HepG2 (cell line): Measurements from ENCODE around the gene CYB5D1. TPM values are rescaled to one million over a fixed set of nuclear protein-coding genes. Genes with fewer than 3 reads are reported as not detected.
A peak's percentile ranks its signal among the peaks of the same experiment; 100 is the strongest.

ENCODE experiments used
- AGO2 ChIP-seq: fragments of 200-400 bp; formaldehyde crosslinking; optimal IDR thresholded peaks from 2 replicates; pipeline ENCODE3; 2017; ENCODE audit warnings: mild to moderate bottlenecking, low read depth, low read length, moderate library complexity
- ATM ChIP-seq: fragments of 450-650 bp; IDR thresholded peaks from 2 replicates; pipeline ENCODE4 v1.7.1; 2017; ENCODE audit warnings: mild to moderate bottlenecking, borderline replicate concordance
- CEBPB ChIP-seq: IDR thresholded peaks from 2 replicates; pipeline ENCODE4 v1.6.1; 2011; ENCODE audit warnings: low read depth, low read length, improper control_type of control experiment, borderline replicate concordance
- EHMT2 ChIP-seq: fragments of 200-600 bp; sonication (generic); IDR thresholded peaks from 2 replicates; pipeline ENCODE4 v1.7.0; 2017; ENCODE audit warnings: antibody characterized with exemption, low read depth, low read length, borderline replicate concordance
- FOXO1 ChIP-seq: sonication (generic); formaldehyde crosslinking; IDR thresholded peaks from 2 replicates; pipeline ENCODE4 v1.4.0; 2020; ENCODE audit warnings: missing genetic modification reagents
- HDAC1 ChIP-seq: sonication (generic); formaldehyde crosslinking; IDR thresholded peaks from 2 replicates; pipeline ENCODE4 v1.5.1; 2020; ENCODE audit warnings: mild to moderate bottlenecking, missing genetic modification reagents
- HOXA5 ChIP-seq: sonication (generic); formaldehyde crosslinking; IDR thresholded peaks from 2 replicates; pipeline ENCODE4 v1.4.0; 2020; ENCODE audit warnings: missing genetic modification reagents
- IRF2 ChIP-seq: IDR thresholded peaks from 2 replicates; pipeline ENCODE4 v1.6.1; 2018; ENCODE audit warnings: missing genetic modification reagents, missing compliant biosample characterization
- KDM2A ChIP-seq: sonication (generic); formaldehyde crosslinking; IDR thresholded peaks from 2 replicates; pipeline ENCODE4 v1.4.0; 2020; ENCODE audit warnings: low read depth, missing genetic modification reagents, borderline replicate concordance
- MYNN ChIP-seq: sonication (generic); formaldehyde crosslinking; IDR thresholded peaks from 2 replicates; pipeline ENCODE4 v1.4.0; 2020; ENCODE audit warnings: mild to moderate bottlenecking, low read depth, missing genetic modification reagents
- NCOA1 ChIP-seq: sonication (generic); formaldehyde crosslinking; IDR thresholded peaks from 2 replicates; pipeline ENCODE4 v1.9.0; 2021; ENCODE audit warnings: missing genetic modification reagents
- NPAS2 ChIP-seq: sonication (generic); formaldehyde crosslinking; IDR thresholded peaks from 2 replicates; pipeline ENCODE4 v1.8.0; 2022; ENCODE audit warnings: mild to moderate bottlenecking, missing genetic modification reagents, borderline replicate concordance
- RELA ChIP-seq: sonication (generic); formaldehyde crosslinking; IDR thresholded peaks from 2 replicates; pipeline ENCODE4 v1.4.0; 2020; ENCODE audit warnings: missing genetic modification reagents
- REXO4 ChIP-seq: sonication (generic); formaldehyde crosslinking; IDR thresholded peaks from 2 replicates; pipeline ENCODE4 v1.8.0; 2022; ENCODE audit warnings: missing genetic modification reagents, mild to moderate bottlenecking, borderline replicate concordance
- SETDB1 ChIP-seq: sonication (generic); formaldehyde crosslinking; IDR thresholded peaks from 2 replicates; pipeline ENCODE4 v1.5.1; 2020; ENCODE audit warnings: missing genetic modification reagents, mild to moderate bottlenecking, borderline replicate concordance
- ZKSCAN5 ChIP-seq: sonication (generic); formaldehyde crosslinking; IDR thresholded peaks from 2 replicates; pipeline ENCODE4 v1.5.1; 2020; ENCODE audit warnings: mild to moderate bottlenecking, missing genetic modification reagents
- ZNF34 ChIP-seq: sonication (generic); formaldehyde crosslinking; IDR thresholded peaks from 2 replicates; pipeline ENCODE4 v1.4.0; 2020; ENCODE audit warnings: mild to moderate bottlenecking, missing genetic modification reagents, borderline replicate concordance
- ZNF777 ChIP-seq: sonication (generic); formaldehyde crosslinking; IDR thresholded peaks from 2 replicates; pipeline ENCODE4 v1.4.0; 2020; ENCODE audit warnings: missing genetic modification reagents
- polyA plus RNA-seq, 8 experiments: library from polyadenylated mRNA; depleted of rRNA in 3 of 8; stranded (reverse) in 7 of 8; unstranded in 1 of 8; fragments of >200 nt; fragmentation: Illumina TruSeq in 4 of 8; extraction: Trizol in 4 of 8; gene quantifications; 2 replicates each; pipeline versions ENCODE4 v1.2.1 to v1.2.3, GENCODE V29; 2011 to 2016; ENCODE audit warnings: low read depth in 4 of 8, missing spikeins in 1 of 8, mixed read lengths in 1 of 8; ENCODE audit not compliant: insufficient read depth in 1 of 8
- total RNA-seq, 5 experiments: library from RNA; depleted of rRNA; stranded (reverse); fragments of >200 nt; fragmentation: Illumina TruSeq; extraction: Trizol; gene quantifications; 2 replicates each; pipeline ENCODE4 v1.2.3, GENCODE V29; 2016; ENCODE audit warnings: low read depth in 1 of 5
- TF ChIP-seq, protein P1 (sequence below): sonication (generic); formaldehyde crosslinking; conservative IDR thresholded peaks from 2 replicates; pipeline ENCODE4 v1.8.1; 2023; ENCODE audit warnings: missing genetic modification reagents
- TF ChIP-seq, protein P2 (sequence below): sonication (generic); formaldehyde crosslinking; IDR thresholded peaks from 2 replicates; pipeline ENCODE4 v1.4.0; 2020; ENCODE audit warnings: mild to moderate bottlenecking, missing genetic modification reagents
- TF ChIP-seq, protein P3 (sequence below): sonication (generic); formaldehyde crosslinking; conservative IDR thresholded peaks from 2 replicates; pipeline ENCODE4 v1.8.0; 2022; ENCODE audit warnings: mild to moderate bottlenecking, moderate library complexity, missing genetic modification reagents
- TF ChIP-seq, protein P4 (sequence below): sonication (generic); formaldehyde crosslinking; IDR thresholded peaks from 2 replicates; pipeline ENCODE4 v1.8.0; 2022; ENCODE audit warnings: mild to moderate bottlenecking, missing genetic modification reagents, borderline replicate concordance
- TF ChIP-seq, protein P5 (sequence below): sonication (generic); formaldehyde crosslinking; IDR thresholded peaks from 2 replicates; pipeline ENCODE4 v1.5.0; 2020; ENCODE audit warnings: mild to moderate bottlenecking, missing genetic modification reagents, borderline replicate concordance

CYB5D1 gene
- total and polyA plus RNA-seq, 2 of the 13 experiments (the other 11 are each of a cell fraction or from before 2014, with no cell fraction given): 8.9 to 17.0 TPM

DNA sequence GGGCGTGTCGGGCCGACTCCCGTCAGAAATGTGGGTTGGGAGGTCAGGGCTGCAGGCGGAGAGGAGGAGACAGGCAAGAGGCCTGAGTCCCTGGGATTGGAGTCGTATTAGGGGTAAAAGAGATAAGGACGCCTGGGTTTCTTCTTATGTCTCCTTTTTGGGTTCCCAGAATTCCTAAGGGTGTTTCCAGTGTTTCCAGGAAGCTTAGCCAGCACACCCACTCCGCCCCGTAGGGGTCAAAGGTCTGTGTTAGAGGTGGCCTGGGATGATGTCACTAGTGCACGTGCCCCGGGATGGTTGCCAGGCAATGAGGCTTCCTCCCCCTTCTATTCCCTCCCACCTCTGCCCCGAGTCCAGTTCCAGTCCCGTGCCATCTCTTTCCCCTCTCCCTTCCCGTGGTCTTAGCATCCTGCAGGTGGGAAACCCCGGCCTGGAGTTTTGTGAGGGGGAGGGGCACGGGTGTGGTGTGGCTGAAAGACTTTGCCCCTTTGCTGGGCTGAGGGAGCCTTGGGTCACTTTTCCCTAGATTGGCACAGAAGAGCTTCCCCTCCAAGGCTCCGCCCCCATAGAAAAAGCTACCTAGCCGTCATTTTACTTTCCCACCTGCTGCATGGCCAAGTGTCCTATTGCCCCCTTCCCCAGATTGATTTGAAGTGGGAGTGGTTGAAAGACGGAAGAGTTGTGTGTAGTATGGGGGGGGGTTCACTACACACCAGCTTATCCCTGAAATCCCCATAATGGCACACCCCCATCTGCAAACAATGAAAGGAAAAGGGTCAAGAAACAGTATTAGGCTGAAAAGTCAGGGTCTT is 21.0 kb upstream of the CYB5D1 start (continued):
- TF ChIP-seq RELA (no peak), ZNF34 (no peak), KDM2A (CRISPR knock-in tag) (peak; percentile 87), CEBPB (no peak), FOXO1 (peak; percentile 81), HDAC1 (CRISPR knock-in tag) (peak; percentile 98), IRF2 (CRISPR knock-in tag) (peak; percentile 97), NCOA1 (CRISPR knock-in tag) (peak; percentile 80; the same call in 1 of the 2 replicates), NPAS2 (CRISPR knock-in tag) (no peak), AGO2 (no peak), EHMT2 (no peak), SETDB1 (no peak), MYNN (CRISPR knock-in tag) (no peak), ATM (no peak), ZNF777 (CRISPR knock-in tag) (no peak; the same call in 1 of the 2 replicates), HOXA5 (CRISPR knock-in tag) (peak; percentile 90; the same call in 1 of the 2 replicates), ZKSCAN5 (CRISPR knock-in tag) (no peak), REXO4 (CRISPR knock-in tag) (no peak)
- TF ChIP-seq, protein P1, sequence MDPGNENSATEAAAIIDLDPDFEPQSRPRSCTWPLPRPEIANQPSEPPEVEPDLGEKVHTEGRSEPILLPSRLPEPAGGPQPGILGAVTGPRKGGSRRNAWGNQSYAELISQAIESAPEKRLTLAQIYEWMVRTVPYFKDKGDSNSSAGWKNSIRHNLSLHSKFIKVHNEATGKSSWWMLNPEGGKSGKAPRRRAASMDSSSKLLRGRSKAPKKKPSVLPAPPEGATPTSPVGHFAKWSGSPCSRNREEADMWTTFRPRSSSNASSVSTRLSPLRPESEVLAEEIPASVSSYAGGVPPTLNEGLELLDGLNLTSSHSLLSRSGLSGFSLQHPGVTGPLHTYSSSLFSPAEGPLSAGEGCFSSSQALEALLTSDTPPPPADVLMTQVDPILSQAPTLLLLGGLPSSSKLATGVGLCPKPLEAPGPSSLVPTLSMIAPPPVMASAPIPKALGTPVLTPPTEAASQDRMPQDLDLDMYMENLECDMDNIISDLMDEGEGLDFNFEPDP (CRISPR knock-in tag): no peak
- TF ChIP-seq, protein P2, sequence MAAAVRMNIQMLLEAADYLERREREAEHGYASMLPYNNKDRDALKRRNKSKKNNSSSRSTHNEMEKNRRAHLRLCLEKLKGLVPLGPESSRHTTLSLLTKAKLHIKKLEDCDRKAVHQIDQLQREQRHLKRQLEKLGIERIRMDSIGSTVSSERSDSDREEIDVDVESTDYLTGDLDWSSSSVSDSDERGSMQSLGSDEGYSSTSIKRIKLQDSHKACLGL (CRISPR knock-in tag): peak; percentile 41; the same call in 1 of the 2 replicates
- TF ChIP-seq, protein P3, sequence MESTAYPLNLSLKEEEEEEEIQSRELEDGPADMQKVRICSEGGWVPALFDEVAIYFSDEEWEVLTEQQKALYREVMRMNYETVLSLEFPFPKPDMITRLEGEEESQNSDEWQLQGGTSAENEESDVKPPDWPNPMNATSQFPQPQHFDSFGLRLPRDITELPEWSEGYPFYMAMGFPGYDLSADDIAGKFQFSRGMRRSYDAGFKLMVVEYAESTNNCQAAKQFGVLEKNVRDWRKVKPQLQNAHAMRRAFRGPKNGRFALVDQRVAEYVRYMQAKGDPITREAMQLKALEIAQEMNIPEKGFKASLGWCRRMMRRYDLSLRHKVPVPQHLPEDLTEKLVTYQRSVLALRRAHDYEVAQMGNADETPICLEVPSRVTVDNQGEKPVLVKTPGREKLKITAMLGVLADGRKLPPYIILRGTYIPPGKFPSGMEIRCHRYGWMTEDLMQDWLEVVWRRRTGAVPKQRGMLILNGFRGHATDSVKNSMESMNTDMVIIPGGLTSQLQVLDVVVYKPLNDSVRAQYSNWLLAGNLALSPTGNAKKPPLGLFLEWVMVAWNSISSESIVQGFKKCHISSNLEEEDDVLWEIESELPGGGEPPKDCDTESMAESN (CRISPR knock-in tag): peak; percentile 94
- TF ChIP-seq, protein P4, sequence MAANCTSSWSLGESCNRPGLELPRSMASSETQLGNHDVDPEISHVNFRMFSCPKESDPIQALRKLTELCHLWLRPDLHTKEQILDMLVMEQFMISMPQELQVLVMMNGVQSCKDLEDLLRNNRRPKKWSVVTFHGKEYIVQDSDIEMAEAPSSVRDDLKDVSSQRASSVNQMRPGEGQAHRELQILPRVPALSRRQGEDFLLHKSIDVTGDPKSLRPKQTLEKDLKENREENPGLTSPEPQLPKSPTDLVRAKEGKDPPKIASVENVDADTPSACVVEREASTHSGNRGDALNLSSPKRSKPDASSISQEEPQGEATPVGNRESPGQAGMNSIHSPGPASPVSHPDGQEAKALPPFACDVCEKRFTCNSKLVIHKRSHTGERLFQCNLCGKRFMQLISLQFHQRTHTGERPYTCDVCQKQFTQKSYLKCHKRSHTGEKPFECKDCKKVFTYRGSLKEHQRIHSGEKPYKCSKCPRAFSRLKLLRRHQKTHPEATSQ: no peak; the same call in 1 of the 2 replicates
- TF ChIP-seq, protein P5, sequence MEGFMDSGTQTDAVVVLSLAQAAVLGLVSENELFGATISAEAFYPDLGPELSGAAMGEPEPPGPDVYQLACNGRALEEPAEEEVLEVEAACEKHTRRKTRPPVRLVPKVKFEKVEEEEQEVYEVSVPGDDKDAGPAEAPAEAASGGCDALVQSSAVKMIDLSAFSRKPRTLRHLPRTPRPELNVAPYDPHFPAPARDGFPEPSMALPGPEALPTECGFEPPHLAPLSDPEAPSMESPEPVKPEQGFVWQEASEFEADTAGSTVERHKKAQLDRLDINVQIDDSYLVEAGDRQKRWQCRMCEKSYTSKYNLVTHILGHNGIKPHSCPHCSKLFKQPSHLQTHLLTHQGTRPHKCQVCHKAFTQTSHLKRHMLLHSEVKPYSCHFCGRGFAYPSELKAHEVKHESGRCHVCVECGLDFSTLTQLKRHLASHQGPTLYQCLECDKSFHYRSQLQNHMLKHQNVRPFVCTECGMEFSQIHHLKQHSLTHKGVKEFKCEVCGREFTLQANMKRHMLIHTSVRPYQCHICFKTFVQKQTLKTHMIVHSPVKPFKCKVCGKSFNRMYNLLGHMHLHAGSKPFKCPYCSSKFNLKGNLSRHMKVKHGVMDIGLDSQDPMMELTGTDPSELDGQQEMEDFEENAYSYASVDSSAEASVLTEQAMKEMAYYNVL (CRISPR knock-in tag): peak; percentile 86; the same call in 1 of the 2 replicates
